ENCODE results near the gene TMEM106C. TPM values are rescaled to one million over a fixed set of nuclear protein-coding genes. Genes with fewer than 3 reads are reported as not detected.

The TMEM106C gene
- total and polyA plus RNA-seq, 2 of the 13 experiments (the other 11 are each of a cell fraction or from before 2014, with no cell fraction given), result 132 to 192 TPM

DNA sequence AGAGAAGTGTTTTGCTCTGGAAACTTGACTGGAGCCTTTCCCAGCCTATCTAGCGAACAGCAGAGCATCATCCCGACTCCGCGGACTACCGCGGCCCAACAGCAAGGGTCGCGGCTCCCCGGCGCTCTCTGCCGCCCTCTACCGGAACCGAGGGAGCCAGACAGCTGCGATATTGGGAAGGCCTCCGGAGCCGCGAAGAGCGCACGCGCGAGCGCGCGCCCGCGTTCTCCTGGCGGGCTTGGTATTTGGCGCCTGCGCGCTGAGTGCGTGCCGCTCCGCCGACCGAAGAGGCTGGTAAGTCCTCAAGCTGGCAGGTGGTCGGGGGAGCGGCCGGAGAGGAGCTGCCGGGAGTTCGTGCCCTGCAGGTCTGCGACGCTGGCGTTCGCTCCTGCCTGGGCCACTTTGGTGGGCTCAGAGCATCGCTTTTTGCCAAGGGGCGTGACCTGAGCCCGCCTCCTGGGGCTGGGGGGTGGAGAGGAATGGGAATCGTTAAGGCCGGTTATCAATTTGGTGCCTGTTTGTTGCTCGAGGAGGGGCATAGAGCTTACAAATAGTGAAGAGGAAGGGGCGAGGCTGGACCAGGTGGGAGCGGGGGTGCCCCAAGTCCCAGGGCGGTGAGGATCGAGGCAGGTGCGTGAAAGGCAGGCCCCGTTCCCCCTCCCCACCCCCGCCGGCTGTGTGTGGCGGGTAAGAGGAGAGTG is at the start of gene TMEM106C (continued):
- TF ChIP-seq HDAC6 (IDR thresholded peaks at IDR 0.05; ENCODE audit: low read depth, low read length) (no peak), ZNF441 (CRISPR knock-in tag; IDR thresholded peaks at IDR 0.05; ENCODE audit: borderline replicate concordance) (no peak), THAP8 (CRISPR knock-in tag; IDR thresholded peaks at IDR 0.05; ENCODE audit: borderline replicate concordance) (no peak), CEBPZ (IDR thresholded peaks at IDR 0.05; ENCODE audit: low read length) (no peak), ZNF569 (CRISPR knock-in tag; IDR thresholded peaks at IDR 0.05; ENCODE audit: borderline replicate concordance) (no peak), ZNF546 (CRISPR knock-in tag; conservative IDR thresholded peaks at IDR 0.05) (no peak), JUN (CRISPR knock-in tag; IDR thresholded peaks at IDR 0.05) (no peak), U2AF1 (optimal IDR thresholded peaks at IDR 0.05; ENCODE audit: low read depth, low read length) (no peak), ZNF562 (CRISPR knock-in tag; IDR thresholded peaks at IDR 0.05; ENCODE audit: borderline replicate concordance) (no peak), CBX2 (IDR thresholded peaks at IDR 0.05; ENCODE audit: low read depth, low read length) (no peak), CBX2 (CRISPR knock-in tag; IDR thresholded peaks at IDR 0.05; ENCODE audit: low read depth) (no peak), ZFP36L1 (CRISPR knock-in tag; IDR thresholded peaks at IDR 0.05) (peak; percentile 62; the same call in 1 of the 2 replicates), MLLT10 (CRISPR knock-in tag; IDR thresholded peaks at IDR 0.05) (no peak)
- TF ChIP-seq, protein P1, sequence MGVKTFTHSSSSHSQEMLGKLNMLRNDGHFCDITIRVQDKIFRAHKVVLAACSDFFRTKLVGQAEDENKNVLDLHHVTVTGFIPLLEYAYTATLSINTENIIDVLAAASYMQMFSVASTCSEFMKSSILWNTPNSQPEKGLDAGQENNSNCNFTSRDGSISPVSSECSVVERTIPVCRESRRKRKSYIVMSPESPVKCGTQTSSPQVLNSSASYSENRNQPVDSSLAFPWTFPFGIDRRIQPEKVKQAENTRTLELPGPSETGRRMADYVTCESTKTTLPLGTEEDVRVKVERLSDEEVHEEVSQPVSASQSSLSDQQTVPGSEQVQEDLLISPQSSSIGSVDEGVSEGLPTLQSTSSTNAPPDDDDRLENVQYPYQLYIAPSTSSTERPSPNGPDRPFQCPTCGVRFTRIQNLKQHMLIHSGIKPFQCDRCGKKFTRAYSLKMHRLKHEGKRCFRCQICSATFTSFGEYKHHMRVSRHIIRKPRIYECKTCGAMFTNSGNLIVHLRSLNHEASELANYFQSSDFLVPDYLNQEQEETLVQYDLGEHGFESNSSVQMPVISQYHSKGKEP (CRISPR knock-in tag; IDR thresholded peaks at IDR 0.05), result 0 out of 2 replicates have a peak, but pooled peaks have one; percentile 70
- TF ChIP-seq, protein P2, sequence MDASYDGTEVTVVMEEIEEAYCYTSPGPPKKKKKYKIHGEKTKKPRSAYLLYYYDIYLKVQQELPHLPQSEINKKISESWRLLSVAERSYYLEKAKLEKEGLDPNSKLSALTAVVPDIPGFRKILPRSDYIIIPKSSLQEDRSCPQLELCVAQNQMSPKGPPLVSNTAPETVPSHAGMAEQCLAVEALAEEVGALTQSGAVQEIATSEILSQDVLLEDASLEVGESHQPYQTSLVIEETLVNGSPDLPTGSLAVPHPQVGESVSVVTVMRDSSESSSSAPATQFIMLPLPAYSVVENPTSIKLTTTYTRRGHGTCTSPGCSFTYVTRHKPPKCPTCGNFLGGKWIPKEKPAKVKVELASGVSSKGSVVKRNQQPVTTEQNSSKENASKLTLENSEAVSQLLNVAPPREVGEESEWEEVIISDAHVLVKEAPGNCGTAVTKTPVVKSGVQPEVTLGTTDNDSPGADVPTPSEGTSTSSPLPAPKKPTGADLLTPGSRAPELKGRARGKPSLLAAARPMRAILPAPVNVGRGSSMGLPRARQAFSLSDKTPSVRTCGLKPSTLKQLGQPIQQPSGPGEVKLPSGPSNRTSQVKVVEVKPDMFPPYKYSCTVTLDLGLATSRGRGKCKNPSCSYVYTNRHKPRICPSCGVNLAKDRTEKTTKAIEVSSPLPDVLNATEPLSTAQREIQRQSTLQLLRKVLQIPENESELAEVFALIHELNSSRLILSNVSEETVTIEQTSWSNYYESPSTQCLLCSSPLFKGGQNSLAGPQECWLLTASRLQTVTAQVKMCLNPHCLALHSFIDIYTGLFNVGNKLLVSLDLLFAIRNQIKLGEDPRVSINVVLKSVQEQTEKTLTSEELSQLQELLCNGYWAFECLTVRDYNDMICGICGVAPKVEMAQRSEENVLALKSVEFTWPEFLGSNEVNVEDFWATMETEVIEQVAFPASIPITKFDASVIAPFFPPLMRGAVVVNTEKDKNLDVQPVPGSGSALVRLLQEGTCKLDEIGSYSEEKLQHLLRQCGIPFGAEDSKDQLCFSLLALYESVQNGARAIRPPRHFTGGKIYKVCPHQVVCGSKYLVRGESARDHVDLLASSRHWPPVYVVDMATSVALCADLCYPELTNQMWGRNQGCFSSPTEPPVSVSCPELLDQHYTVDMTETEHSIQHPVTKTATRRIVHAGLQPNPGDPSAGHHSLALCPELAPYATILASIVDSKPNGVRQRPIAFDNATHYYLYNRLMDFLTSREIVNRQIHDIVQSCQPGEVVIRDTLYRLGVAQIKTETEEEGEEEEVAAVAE (CRISPR knock-in tag; IDR thresholded peaks at IDR 0.05; ENCODE audit: borderline replicate concordance), result no peak

Measured in HepG2 (cell line).